HUES48 (cell line): ENCODE data around the gene TAF1D.
A peak's percentile ranks its signal among the peaks of the same experiment; 100 is the strongest.

ENCODE experiments used
- H3K27ac ChIP-seq: one replicate; pipeline ENCODE4 v1.7.0; 2013; ENCODE audit warnings: low read depth, low read length, inconsistent platforms
- H3K27me3 ChIP-seq: 2 replicates; pipeline ENCODE4 v1.6.1; 2013; ENCODE audit warnings: mild to moderate bottlenecking, low read length; ENCODE audit not compliant: control insufficient read depth, insufficient read depth
- H3K36me3 ChIP-seq: 2 replicates; pipeline ENCODE4 v1.6.1; 2013; ENCODE audit warnings: low read length; ENCODE audit not compliant: control insufficient read depth, insufficient read depth
- H3K4me1 ChIP-seq: 2 replicates; pipeline ENCODE4 v1.6.1; 2013; ENCODE audit warnings: mild to moderate bottlenecking, low read length; ENCODE audit not compliant: control insufficient read depth, insufficient read depth
- H3K4me3 ChIP-seq: 2 replicates; pipeline ENCODE4 v1.5.1; 2013; ENCODE audit warnings: mild to moderate bottlenecking, low read depth, low read length
- H3K9ac ChIP-seq: 2 replicates; pipeline ENCODE4 v1.6.1; 2013; ENCODE audit warnings: mild to moderate bottlenecking, low read depth, low read length, moderate library complexity
- H3K9me3 ChIP-seq: 2 replicates; pipeline ENCODE4 v1.6.1; 2013; ENCODE audit warnings: low read length; ENCODE audit not compliant: control insufficient read depth, insufficient read depth

The TAF1D gene

GRCh38 chr11:93735627-93736026 is 5.7 kb downstream of the TAF1D start:
- no peak overlapping the region for H3K4me3 ChIP-seq
- peaks cover 99% of the 10 kb centered on the region for H3K36me3 ChIP-seq
- H3K27me3 ChIP-seq, result no peaks in the 10 kb centered on the region
- H3K4me1 ChIP-seq, result peaks cover 15% of the 10 kb centered on the region
- no peaks in the 10 kb centered on the region for H3K9me3 ChIP-seq
- no peak overlapping the region for H3K27ac ChIP-seq
- H3K9ac ChIP-seq, result no peak overlapping the region

GRCh38 chr11:93734427-93735222 is 6.7 kb downstream of the TAF1D start:
- Histone ChIP-seq H3K36me3 (peaks cover 100% of the 10 kb centered on the region), H3K9ac (no peak overlapping the region), H3K27ac (no peak overlapping the region), H3K9me3 (no peaks in the 10 kb centered on the region), H3K27me3 (no peaks in the 10 kb centered on the region), H3K4me1 (peaks cover 15% of the 10 kb centered on the region), H3K4me3 (no peak overlapping the region)

GRCh38 chr11:93733474-93733873 is 7.8 kb downstream of the TAF1D start:
- peak overlapping the region; percentile 27 for H3K27ac ChIP-seq
- H3K36me3 ChIP-seq, result peaks cover 100% of the 10 kb centered on the region
- no peak overlapping the region for H3K9ac ChIP-seq

GRCh38 chr11:93732237-93732892 is 8.9 kb downstream of the TAF1D start:
- Histone ChIP-seq H3K9ac (no peak overlapping the region), H3K36me3 (peaks cover 100% of the 10 kb centered on the region), H3K27ac (no peak overlapping the region), H3K4me1 (no peaks in the 10 kb centered on the region; the same call in 1 of the 2 replicates), H3K4me3 (no peak overlapping the region), H3K9me3 (no peaks in the 10 kb centered on the region), H3K27me3 (no peaks in the 10 kb centered on the region)

More at GRCh38 chr11:93733474-93733873, 7.8 kb downstream of the TAF1D start:
- no peaks in the 10 kb centered on the region for H3K27me3 ChIP-seq
- no peak overlapping the region for H3K4me3 ChIP-seq
- H3K4me1 ChIP-seq, result peaks cover 9% of the 10 kb centered on the region
- no peaks in the 10 kb centered on the region for H3K9me3 ChIP-seq

- H3K4me3 ChIP-seq, result no peak overlapping the region
- H3K36me3 ChIP-seq, result peaks cover 98% of the 10 kb centered on the region
- no peaks in the 10 kb centered on the region for H3K4me1 ChIP-seq
- peak overlapping the region; percentile 29 for H3K27ac ChIP-seq
- H3K9me3 ChIP-seq, result no peaks in the 10 kb centered on the region
- H3K27me3 ChIP-seq, result no peaks in the 10 kb centered on the region
- H3K9ac ChIP-seq, result no peak overlapping the region
These were observed 10.9 kb downstream of the TAF1D start for GRCh38 chr11:93730108-93731107.

GRCh38 chr11:93729129-93729616 is 12.1 kb downstream of the TAF1D start:
- Histone ChIP-seq H3K27ac (peak overlapping the region; percentile 43), H3K27me3 (no peaks in the 10 kb centered on the region), H3K4me1 (no peaks in the 10 kb centered on the region), H3K9me3 (no peaks in the 10 kb centered on the region), H3K36me3 (peaks cover 92% of the 10 kb centered on the region), H3K4me3 (no peak overlapping the region), H3K9ac (no peak overlapping the region)

GRCh38 chr11:93728792-93729128 is 12.5 kb downstream of the TAF1D start:
- H3K27me3 ChIP-seq, result no peaks in the 10 kb centered on the region
- H3K4me1 ChIP-seq, result no peaks in the 10 kb centered on the region
- no peak overlapping the region for H3K4me3 ChIP-seq
- H3K27ac ChIP-seq, result peak overlapping the region; percentile 43
- no peak overlapping the region for H3K9ac ChIP-seq
- no peaks in the 10 kb centered on the region for H3K9me3 ChIP-seq
- peaks cover 90% of the 10 kb centered on the region for H3K36me3 ChIP-seq

- Histone ChIP-seq H3K4me3 (no peak overlapping the region), H3K36me3 (peaks cover 90% of the 10 kb centered on the region), H3K27me3 (no peaks in the 10 kb centered on the region), H3K27ac (peak overlapping the region; percentile 43), H3K9ac (no peak overlapping the region), H3K4me1 (no peaks in the 10 kb centered on the region), H3K9me3 (no peaks in the 10 kb centered on the region)
These were observed 13.1 kb downstream of the TAF1D start for GRCh38 chr11:93727985-93728791.

GRCh38 chr11:93724089-93724488 is 17.2 kb downstream of the TAF1D start:
- Histone ChIP-seq H3K9ac (no peak overlapping the region), H3K36me3 (peaks cover 73% of the 10 kb centered on the region), H3K4me1 (no peaks in the 10 kb centered on the region), H3K27me3 (no peaks in the 10 kb centered on the region), H3K4me3 (no peak overlapping the region), H3K27ac (no peak overlapping the region), H3K9me3 (no peaks in the 10 kb centered on the region)

- Histone ChIP-seq H3K27me3 (no peaks in the 10 kb centered on the region), H3K36me3 (peaks cover 53% of the 10 kb centered on the region), H3K4me1 (no peaks in the 10 kb centered on the region), H3K4me3 (no peak overlapping the region), H3K9me3 (no peaks in the 10 kb centered on the region), H3K9ac (no peak overlapping the region), H3K27ac (no peak overlapping the region)
These were observed 20.8 kb downstream of the TAF1D start for GRCh38 chr11:93720522-93720921.
